NT2/D1 (cell line): ENCODE data around the gene ZNF692.

Experiments
- YY1 ChIP-seq: IDR thresholded peaks from 2 replicates; pipeline ENCODE4 v1.6.1; 2011; ENCODE audit not compliant: insufficient read length, insufficient read depth
- ZNF274 ChIP-seq: IDR thresholded peaks from 2 replicates; pipeline ENCODE4 v1.6.1; 2011; ENCODE audit warnings: mild to moderate bottlenecking, low read depth, low read length

DNA sequence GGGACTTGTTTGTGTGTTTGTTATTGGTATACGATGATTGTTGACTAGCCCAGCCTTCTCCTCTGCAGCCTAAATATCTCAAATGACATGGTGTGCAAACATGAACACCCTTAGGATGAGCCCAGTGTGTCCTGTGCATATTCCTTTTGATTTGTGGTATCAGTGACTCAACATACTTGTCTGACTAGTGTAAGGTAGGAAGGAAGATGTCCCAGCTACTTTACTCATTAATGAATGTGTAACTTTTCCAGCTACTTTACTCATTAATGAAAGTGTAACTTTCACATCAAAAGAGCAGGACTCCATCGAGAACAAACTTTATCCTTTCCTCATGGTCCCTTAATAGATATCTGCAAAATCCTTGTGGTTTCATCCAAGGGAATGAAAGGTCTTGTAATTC is 2.7 kb upstream of the ZNF692 start:
- TF ChIP-seq ZNF274 (no peak), YY1 (no peak)
